ENCODE data around the gene LRRD1. TPM values are rescaled to one million over a fixed set of nuclear protein-coding genes. Genes with fewer than 3 reads are reported as not detected.

The LRRD1 gene
- total and polyA plus RNA-seq, 2 experiments from 2014 or later = 0.51 TPM; not detected in 1

DNA sequence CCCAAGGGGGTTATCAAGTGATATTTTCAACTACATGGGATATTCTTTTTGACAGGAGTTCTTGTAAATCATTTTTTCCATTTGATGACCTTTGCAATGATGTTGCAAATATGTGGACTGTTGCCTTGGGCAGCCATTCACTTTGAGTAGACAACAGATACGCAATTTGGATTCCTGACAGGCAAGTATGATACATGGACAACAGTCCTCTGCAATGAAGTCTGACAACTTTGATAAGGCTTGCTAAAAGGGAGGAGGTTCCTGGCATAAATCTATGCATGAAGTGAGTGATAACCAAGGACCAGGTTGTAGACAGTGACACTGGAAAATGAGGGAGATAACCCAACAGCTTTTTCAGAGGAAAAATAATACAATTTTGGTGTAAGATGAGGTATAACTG is 17.7 kb downstream of the LRRD1 start:
- no peaks in the 10 kb centered on the region for H3K9me3 ChIP-seq (ENCODE audit: low read depth)
- H3K27ac ChIP-seq = no peak overlapping the region
- no peak overlapping the region for H3K4me3 ChIP-seq
- H3K27me3 ChIP-seq = no peaks in the 10 kb centered on the region
- TF ChIP-seq, protein P1, sequence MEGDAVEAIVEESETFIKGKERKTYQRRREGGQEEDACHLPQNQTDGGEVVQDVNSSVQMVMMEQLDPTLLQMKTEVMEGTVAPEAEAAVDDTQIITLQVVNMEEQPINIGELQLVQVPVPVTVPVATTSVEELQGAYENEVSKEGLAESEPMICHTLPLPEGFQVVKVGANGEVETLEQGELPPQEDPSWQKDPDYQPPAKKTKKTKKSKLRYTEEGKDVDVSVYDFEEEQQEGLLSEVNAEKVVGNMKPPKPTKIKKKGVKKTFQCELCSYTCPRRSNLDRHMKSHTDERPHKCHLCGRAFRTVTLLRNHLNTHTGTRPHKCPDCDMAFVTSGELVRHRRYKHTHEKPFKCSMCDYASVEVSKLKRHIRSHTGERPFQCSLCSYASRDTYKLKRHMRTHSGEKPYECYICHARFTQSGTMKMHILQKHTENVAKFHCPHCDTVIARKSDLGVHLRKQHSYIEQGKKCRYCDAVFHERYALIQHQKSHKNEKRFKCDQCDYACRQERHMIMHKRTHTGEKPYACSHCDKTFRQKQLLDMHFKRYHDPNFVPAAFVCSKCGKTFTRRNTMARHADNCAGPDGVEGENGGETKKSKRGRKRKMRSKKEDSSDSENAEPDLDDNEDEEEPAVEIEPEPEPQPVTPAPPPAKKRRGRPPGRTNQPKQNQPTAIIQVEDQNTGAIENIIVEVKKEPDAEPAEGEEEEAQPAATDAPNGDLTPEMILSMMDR (IDR thresholded peaks at IDR 0.05; ENCODE audit: low read depth, low read length) = no peak
- H3K36me3 ChIP-seq = no peaks in the 10 kb centered on the region
- no peaks in the 10 kb centered on the region for H3K4me1 ChIP-seq (ENCODE audit: low read depth)
- DNase-seq (ENCODE audit: low read depth in 1 of 2, low spot score in 1 of 2) = peak in 1 of 2 donors; percentile 2

DNA sequence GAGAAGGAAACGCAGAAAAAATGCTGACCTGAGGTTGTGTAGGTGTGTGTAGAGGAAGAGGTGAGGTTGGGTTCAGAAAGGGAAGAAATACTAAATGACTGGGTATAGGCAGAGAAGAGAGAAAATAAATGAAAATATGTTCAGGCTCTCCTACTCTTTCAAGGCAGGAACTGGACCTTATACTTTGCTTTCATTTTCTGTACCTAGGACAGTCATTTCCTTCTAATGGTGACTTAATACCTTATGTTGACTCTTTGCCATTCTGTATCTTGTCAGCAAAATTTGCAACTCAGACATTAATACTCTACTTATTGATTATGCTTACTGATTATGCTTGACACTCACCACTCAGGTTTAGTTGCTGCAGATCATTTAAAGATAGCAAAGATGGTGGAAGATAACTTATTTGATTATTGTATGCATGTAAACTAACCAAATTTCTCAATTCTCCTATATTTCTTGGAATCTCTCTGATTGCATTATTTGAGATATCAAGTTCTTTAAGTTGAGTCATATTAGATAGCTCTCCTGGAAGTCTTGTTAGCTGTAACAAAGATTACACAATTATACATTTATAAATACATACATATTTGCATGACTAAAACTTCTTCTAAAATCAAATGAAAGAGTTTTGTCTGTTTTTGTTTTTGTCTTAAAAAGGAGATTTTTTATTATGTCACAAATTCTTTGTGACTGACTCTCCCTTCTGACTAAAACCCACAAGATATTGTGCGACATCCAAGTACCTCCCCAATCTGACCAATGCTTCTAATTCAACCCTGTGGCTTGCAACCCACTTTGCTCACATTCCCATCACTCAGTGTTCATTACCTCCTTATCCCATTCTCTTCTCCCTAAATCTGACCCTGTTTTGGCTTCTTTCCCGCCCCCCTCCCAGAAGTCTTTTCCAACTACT is 20.0 kb downstream of the LRRD1 start:
- no peaks in the 10 kb centered on the region for H3K4me1 ChIP-seq (ENCODE audit: low read depth)
- H3K36me3 ChIP-seq = no peaks in the 10 kb centered on the region
- H3K27me3 ChIP-seq = no peaks in the 10 kb centered on the region
- DNase-seq (ENCODE audit: low read depth in 1 of 2, low spot score in 1 of 2) = peak in 1 of 2 donors; percentile 85
- no peak overlapping the region for H3K27ac ChIP-seq
- TF ChIP-seq, protein P1 (IDR thresholded peaks at IDR 0.05; ENCODE audit: low read depth, low read length) = no peak
- no peak overlapping the region for H3K4me3 ChIP-seq
- H3K9me3 ChIP-seq (ENCODE audit: low read depth) = no peaks in the 10 kb centered on the region

DNA sequence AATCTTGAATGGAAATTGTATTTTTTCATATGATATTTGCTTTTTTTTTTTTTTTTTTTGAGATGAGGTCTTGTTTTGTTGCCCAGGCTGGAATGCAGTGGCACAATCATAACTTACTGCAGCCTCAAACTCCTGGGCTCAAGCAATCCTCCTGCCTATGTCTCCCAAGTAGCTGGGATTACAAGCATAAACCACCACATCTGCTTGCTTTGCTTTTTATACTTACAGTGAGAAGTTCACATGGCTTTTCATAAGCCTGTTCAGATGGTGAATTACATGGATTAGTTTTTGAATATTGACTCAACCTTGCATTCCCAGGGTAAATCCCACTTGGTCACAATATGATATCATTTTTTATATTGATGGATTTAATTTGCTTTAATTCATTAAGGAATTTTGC is 22.0 kb downstream of the LRRD1 start:
- H3K36me3 ChIP-seq = no peaks in the 10 kb centered on the region
- H3K27ac ChIP-seq = no peak overlapping the region
- no peaks in the 10 kb centered on the region for H3K4me1 ChIP-seq (ENCODE audit: low read depth)
- no peak for DNase-seq (ENCODE audit: low read depth in 1 of 2, low spot score in 1 of 2)
- TF ChIP-seq, protein P1 (IDR thresholded peaks at IDR 0.05; ENCODE audit: low read depth, low read length) = no peak
- H3K4me3 ChIP-seq = no peak overlapping the region
- H3K9me3 ChIP-seq (ENCODE audit: low read depth) = no peaks in the 10 kb centered on the region
- no peaks in the 10 kb centered on the region for H3K27me3 ChIP-seq

DNA sequence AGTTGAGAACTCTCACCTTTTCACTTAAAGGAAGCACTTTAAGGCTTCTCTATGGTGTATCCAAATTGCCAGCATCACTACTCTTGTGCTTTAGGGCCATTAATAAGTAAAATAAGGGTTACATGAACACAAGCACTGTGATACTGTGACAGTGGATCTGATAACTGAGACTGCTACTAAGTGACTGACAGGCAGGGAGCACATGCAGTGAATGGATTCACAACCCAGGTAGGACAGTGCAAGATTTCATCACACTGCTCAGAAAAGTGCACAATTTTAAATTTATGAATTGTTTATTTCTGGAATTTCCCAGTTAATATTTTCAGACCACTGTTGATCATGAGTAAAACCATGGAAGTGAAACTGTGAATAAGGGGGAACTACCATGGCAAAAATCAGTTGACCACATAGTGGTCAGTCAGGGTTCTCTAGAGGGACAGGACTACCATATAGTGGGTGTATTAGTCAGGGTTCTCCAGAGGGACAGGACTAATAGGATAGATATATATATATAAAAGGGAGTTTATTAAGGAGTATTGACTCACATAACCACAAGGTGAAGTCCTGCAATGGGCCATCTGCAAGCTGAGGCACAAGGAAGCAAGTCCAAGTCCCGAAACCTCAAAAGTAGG is 23.7 kb downstream of the LRRD1 start:
- Histone ChIP-seq H3K27ac (no peak overlapping the region), H3K9me3 (ENCODE audit: low read depth) (no peaks in the 10 kb centered on the region), H3K27me3 (no peaks in the 10 kb centered on the region), H3K36me3 (no peaks in the 10 kb centered on the region), H3K4me3 (no peak overlapping the region), H3K4me1 (ENCODE audit: low read depth) (no peaks in the 10 kb centered on the region)
- TF ChIP-seq, protein P1 (IDR thresholded peaks at IDR 0.05; ENCODE audit: low read depth, low read length) = no peak
- no peak for DNase-seq (ENCODE audit: low read depth in 1 of 2, low spot score in 1 of 2)

DNA sequence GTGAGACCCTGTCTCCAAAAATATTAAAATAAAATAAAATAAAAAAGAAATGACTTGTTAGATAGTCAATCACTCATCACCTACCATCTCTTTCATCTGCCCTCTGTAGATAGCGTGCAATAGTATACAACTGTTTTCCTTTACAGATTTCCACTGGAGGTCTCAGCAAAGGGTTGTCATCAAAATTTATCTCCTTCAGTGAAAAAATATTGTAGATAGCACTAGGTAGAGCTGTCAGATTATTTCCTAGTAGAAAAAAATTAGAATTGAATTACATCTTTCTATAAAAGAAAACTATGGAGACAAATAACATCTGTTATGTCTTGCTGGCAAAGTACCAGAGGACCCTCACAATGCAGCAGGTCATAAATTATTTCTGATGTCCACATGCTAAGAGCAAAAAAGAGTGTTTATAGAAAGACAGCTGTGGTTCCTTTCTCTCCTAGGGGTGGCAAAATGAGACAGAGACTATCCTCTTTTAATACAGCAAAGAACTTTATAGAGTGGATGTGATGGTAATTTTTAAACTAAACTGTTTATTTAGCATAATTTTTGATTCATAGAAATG is 28.4 kb downstream of the LRRD1 start:
- TF ChIP-seq, protein P1 (IDR thresholded peaks at IDR 0.05; ENCODE audit: low read depth, low read length) = no peak
- Histone ChIP-seq H3K27ac (no peak overlapping the region), H3K4me3 (no peak overlapping the region), H3K4me1 (ENCODE audit: low read depth) (no peaks in the 10 kb centered on the region), H3K36me3 (no peaks in the 10 kb centered on the region), H3K27me3 (no peaks in the 10 kb centered on the region), H3K9me3 (ENCODE audit: low read depth) (no peaks in the 10 kb centered on the region)
- no peak for DNase-seq (ENCODE audit: low read depth in 1 of 2, low spot score in 1 of 2)
